Astrocyte of the cerebellum (primary cell): ENCODE results near the gene RNF14.
A peak's percentile ranks its signal among the peaks of the same experiment; 100 is the strongest.
"Not testable (repeated sequence)": the region's sequence is repeated elsewhere in the genome, so short reads cannot be mapped to it uniquely, and the experiment has no call there.

Experiments
- DNase-seq: peaks from one replicate; pipeline ENCODE4 v3.0.0-alpha.2; 2011; ENCODE audit warnings: low read depth
- H3K4me3 ChIP-seq: 2 replicates; pipeline ENCODE4 v1.5.1; 2011; ENCODE audit warnings: mild to moderate bottlenecking, low read depth, low read length, moderate library complexity
- CTCF ChIP-seq: IDR thresholded peaks from 2 replicates; pipeline ENCODE4 v1.5.1; 2012; ENCODE audit warnings: low read length, low read depth, moderate library complexity, mild to moderate bottlenecking; ENCODE audit errors: missing control alignments
- in situ Hi-C: cut with HindIII; loops from 2 replicates; pipeline ENCODE4 v1.10.0; 2017; ENCODE audit warnings: low sequenced_read_pairs

Gene RNF14

GRCh38 chr5:141968914-141969608 lies at the start of gene RNF14:
RNF14 (plus strand) TSS chr5:141969105; CDS start chr5:141973589, 4,484 bp downstream.
- peak within 1 kb of the TSS; percentile 87 for H3K4me3 ChIP-seq
- DNase-seq = peak; percentile 75
- in situ Hi-C loops = no loop called here
- TF ChIP-seq CTCF = peak; percentile 73

- DNase-seq = no peak
- in situ Hi-C loops = no loop called here
- no peak for TF ChIP-seq CTCF
- no peak overlapping the region for H3K4me3 ChIP-seq
Measured at GRCh38 chr5:141919218-141920119, 49.4 kb upstream of the RNF14 start.

- no peak for TF ChIP-seq CTCF
- DNase-seq = no peak
Measured at GRCh38 chr5:141920771-141921170, 48.1 kb upstream of the RNF14 start.

GRCh38 chr5:141922827-141923447 lies 46.0 kb upstream of the RNF14 start:
- in situ Hi-C loops, DNase-seq: not testable (repeated sequence)
- H3K4me3 ChIP-seq = peak overlapping the region; percentile 71

More at GRCh38 chr5:141920771-141921170, 48.1 kb upstream of the RNF14 start:
- in situ Hi-C loops = no loop called here
- no peak overlapping the region for H3K4me3 ChIP-seq

GRCh38 chr5:141923448-141924313 lies 45.2 kb upstream of the RNF14 start, which contains the start of gene DELE1:
DELE1 (plus strand) TSS chr5:141923871; CDS start chr5:141923942, 71 bp downstream.
- TF ChIP-seq CTCF = no peak
- in situ Hi-C loops = no loop called here
- peak; percentile 80 for DNase-seq
- peak within 1 kb of the TSS; percentile 71 for H3K4me3 ChIP-seq

GRCh38 chr5:141926434-141926833 lies 42.5 kb upstream of the RNF14 start:
- no peak for TF ChIP-seq CTCF
- in situ Hi-C loops = no loop called here
- no peak for DNase-seq
- no peak overlapping the region for H3K4me3 ChIP-seq
